CD4-positive, alpha-beta T cell treated with Interleukin-15 for 4 hours (primary cell): ENCODE measurements around the gene PRICKLE2.

Experiments used
- DNase-seq: peaks from one replicate; pipeline ENCODE4 v3.0.0-alpha.2; 2020; ENCODE audit warnings: low spot score

Gene PRICKLE2

DNA sequence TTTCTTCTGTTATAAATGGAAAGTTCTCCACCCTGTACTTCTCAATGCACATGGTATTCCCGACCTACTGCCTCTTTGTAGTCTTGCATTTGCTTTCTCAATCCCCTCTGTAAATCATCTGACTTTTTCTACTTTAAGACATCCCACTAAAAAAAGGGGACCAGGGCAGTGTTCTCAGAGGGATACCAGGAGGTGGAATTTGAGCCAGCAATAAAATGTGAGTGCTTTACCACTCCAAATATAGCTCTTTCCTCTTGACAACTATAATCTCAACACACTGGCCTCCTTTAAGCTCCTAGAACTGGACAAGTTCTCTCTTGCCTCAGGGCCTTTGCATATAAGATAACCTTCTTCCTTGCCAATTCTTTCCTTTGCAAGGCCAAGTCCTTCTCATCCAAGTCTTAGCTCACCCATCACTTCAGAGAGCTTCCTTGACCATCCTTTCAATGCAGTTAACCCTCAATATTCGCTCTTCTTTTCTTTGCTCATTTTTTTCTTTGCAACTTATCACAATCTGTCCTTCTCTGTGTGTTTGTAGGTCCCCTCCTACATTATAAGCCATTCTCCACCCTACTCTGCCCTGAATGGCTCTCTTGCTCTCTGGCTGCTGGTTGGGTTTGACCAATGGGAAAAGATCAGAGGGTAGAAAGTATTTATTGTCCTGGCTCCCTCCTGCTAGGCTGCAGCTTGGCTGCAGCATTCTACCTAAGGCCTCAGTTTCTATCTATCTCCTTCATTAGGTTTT is 93.4 kb downstream of the PRICKLE2 start:
- DNase-seq = no peak

DNA sequence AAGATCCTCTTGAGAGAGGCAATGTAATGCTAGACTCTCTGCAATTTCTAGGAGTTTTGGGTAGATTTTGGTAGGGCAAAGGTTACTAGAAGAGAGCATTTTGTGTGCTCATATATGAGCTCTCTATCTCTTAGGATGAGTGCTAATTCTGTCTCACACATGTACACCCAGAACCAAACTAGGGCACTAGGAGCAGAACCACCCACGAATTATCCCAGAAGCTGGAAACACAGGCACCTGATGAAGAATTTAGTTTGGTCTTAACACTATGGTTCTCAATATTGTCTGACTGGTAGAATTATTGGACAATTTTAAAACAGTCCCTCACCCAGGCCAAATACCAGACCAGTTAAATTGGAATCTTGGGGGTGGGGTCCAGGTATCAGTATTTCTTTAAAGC is 94.8 kb downstream of the PRICKLE2 start:
- no peak for DNase-seq

DNA sequence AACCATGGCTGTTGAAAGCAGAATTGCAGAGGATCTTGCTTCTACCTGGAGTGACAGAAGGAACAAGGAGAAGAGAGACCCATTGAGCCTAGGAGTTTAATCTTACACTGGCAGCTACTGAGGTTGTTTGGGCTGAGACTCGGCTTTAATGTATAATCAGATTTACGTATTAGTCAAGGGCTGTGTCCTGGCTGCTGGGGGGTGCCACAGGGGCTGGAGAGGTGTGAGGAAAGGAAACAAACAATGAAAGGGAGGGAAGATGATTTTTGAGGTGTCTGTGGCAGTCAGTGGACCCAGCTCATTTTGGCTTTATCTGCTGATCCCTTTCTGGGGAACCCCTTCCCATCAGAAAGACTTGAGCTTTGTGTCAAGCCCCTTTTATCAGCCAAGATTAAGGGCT is 95.7 kb downstream of the PRICKLE2 start:
- DNase-seq = no peak

DNA sequence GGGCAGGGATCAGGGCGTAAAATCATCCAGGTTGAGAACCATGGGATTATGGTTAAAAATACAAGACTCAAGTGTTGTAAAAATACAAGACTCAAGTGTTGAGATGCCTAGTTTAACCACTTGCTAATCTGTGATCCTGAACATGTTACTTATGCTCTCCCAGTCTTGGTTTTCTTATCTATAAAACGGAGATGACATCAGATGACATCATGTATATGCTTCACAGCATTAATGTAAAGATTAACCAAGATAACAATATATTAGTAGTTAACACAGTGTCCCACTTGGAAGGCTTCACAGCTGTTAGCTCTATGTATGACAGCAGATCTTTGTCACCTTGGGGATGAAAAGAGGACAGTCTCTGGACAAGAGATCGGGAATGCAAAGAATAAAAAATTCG is 96.2 kb downstream of the PRICKLE2 start:
- DNase-seq = no peak

DNA sequence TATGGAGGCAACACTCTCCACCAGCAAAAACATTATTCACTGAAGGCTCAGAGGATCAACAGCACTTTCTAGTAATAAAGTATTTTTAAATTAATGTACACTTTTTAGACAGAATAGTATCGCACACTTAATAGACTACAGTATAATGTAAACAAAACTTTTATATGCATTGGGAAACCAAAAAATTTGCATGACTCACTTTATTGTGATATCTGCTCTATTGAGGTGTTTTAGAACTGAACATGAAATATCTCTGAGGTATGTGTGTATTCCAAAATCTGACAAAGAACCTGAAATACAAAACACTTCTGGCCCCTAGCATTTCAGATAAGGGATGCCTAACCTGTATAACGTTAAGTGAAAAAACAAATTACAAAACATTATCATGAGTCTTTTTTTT is 99.7 kb downstream of the PRICKLE2 start:
- DNase-seq = no peak

DNA sequence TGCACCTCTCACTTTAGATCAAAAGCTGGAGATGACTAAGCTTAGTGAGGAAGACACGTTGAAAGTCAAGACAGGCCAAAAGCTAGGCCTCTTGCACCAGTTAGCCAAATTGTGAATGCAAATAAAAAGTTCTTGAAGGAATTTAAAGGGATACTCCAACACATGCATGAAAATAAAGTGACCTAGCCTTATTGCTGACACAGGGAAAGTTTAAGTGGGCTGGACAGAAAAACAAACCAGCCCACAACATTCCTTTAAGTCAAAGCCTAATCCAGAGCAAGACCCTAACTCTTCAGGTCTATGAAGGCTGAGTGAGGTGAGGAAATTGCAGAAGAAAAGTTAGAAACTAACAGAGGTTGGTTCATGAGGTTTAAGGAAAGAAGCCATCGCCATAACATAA is 101.3 kb downstream of the PRICKLE2 start:
- DNase-seq = no peak

DNA sequence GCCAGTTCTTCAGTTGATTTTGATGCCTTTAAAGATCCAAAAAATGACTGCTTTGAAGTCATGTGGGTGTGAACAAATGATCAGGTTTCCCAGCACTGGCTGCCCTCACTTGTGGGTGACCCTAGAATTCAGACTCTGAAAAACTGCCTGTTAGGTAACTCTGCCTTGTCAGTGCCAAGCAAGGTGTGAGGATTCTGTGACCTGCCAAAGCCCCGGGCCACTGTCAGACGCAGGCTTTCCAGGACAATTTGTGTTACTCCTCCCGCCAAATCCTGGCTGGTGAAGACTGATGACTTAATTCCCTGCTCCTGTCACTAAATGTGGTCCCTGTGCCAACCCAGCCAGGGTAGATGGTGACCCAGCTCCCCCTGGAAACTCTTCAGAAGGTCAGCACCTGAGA is 102.8 kb downstream of the PRICKLE2 start:
- no peak for DNase-seq

DNA sequence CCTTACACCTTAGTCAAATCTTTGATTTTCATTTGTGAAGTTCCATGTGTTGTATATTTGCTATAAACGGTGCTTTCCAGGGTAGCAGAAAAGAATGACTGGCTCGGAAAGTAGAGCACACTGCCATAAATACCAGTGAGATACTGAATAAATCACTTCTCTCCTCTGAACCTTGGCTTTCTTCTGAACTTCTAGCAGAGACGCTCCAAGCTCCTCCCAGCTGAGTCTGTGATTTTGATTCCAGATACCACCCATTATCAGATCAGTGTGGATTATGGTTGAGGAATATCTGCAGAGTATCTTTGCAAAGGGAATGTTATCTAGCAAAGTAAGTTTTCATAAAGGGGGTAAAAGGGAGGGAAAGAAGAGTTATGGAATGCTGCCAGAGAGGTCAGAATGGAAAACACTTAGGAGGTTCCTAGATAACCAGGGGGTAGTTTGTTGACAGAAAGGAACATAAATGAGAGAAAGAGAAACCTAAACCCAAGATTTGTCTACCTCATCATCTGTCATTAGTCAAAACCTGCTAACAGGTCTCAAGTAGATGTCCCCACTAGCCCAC is 103.4 kb downstream of the PRICKLE2 start:
- no peak for DNase-seq

DNA sequence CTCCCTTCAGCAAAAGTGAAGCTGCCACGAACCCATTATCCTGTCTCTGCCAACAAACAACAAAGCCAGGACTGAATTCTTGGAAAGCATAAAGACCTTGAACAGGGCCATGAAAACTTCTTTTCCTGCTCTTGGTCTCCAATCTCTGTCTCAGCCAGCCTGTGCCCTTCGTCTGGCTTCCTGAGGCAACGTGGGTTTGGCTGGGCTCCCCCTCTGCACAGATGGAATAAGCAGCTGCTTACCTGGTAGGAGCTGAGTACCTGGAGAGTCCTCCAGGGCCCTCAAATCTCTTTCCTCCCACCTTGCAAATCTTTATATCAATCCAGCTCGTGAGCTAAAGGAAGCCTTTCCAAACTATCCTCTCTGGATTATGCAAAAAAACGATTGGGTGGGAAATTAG is 104.4 kb downstream of the PRICKLE2 start:
- no peak for DNase-seq

DNA sequence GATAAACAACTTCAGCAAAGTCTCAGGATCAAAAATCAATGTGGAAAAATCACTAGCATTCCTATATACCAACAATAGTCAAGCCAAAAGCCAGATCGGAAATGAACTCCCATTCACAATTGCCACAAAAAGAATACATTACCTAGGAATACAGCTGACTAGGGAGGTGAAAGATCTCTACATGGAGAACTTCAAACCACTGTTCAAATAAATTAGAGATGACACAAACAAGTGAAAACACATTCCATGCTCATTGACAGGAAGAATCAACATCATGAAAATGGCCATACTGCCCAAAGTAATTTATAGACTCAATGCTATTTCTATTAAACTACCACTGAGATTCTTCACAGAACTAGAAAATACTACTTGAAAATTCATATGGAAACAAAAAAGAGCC is 107.8 kb downstream of the PRICKLE2 start:
- DNase-seq = no peak

DNA sequence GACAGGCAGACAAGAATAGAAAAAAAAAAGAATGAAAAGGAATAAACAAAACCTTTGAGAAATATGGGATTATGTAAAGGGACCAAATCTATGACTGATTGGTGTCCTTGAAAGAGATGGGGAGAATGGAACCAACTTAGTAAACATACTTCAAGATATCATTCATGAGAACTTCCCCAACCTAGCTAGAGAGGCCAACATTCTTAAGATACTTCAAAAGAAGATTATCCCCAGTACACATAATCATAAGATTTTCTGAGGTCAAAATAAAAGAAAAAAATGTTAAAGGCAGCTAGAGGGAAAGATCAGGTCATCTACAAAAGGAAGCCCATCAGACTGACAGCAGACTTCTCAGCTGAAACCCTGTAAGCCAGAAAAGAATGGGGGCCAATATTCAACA is 110.6 kb downstream of the PRICKLE2 start:
- no peak for DNase-seq

DNA sequence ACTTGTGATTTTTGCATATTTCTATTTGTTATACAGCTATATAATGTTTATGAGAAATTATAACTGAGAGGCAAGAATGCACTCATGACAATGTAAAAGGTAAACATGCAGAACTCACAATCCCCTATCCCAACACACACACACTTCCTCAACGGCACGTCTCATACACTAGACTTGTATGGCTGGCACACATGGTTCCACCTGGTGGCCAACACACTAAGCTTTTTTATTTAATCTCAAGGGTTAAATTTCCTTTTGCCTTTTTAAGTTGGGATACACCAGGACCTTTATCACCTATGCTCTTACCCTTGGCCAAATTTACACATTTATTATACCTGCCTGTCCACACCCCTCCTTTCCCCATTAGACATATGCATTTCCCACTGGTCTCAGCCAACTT is 113.4 kb downstream of the PRICKLE2 start:
- no peak for DNase-seq

DNA sequence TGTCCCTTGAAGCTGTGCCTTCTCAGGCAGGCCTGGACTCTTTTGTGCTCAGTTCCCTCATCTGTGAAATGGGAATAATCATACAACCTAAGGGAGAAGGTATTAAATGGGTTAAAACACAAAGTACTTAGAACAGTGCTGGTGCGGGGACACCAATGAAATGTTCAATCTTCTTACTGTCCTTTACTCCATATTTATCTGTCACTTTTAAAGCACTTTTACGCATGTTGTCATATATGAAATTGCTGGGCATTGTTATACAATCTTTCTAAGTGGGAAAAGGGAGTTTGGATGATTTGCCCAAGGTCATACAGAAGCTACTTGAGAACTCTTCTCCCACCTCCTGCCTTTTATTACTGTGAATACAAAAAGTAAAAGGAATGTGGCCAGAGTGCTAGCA is 114.2 kb downstream of the PRICKLE2 start:
- DNase-seq = no peak

DNA sequence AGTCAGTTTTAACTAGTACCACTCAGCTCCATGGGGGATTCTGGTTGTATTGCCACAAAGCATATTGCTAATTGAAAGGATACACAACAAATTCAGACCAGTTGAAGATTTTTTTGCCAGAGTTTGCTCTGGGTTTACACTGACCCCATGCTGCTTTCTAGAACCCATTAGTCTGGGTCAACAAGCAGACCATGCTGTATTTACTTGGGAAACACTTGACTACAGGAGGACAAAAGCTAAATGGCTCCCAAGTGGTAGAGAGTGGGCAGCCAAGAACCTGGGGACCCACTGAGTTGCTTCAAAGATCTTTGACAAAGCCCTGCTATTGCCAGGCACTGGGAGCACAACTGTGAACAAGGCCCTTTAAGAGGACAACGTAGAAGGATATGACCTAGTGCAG is 115.2 kb downstream of the PRICKLE2 start:
- no peak for DNase-seq

DNA sequence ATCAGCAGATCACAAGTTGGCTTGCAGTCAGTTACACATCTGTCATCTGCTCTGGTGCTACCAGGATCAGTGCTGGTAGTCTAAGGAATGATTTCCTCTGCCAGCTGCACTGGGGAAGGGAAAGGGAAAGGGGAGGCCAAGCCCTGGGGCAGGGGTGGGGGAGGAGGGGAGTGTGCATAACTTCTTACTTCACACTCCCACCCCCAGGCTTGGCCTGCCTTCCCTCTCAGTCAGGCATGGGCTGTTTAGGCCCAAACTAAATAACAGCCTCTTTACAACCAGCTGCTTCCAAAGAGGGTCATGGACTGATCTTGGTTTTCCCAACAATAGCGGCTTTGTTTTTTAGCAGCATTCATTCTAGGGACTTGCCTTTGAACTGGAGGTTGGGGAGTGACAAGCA is 115.8 kb downstream of the PRICKLE2 start:
- DNase-seq = no peak

DNA sequence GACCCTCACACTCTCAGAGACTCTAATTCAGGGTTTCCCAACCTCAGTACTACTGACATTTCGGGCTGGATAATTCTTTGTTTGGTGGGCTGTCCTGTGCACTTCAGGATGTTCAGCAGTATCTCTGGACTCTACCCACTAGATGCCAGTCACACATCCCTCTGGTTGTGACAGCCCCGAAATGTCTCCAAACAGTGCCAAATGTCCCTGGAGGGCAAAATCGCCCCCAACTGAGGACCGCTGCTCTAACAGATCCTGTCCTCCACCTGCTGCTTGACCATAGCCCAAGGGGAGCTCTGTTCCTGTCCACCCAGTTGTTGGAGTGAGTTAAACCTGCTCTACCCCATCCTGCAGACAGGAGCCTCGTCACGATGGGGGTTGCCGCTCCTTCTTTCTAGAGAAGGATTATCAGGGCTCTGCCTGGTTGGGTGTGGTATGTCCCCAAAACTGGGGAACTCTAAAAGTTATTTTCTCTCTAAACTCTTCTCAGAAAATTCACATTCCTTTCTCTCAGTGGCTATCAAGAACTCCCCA is 116.4 kb downstream of the PRICKLE2 start:
- no peak for DNase-seq

DNA sequence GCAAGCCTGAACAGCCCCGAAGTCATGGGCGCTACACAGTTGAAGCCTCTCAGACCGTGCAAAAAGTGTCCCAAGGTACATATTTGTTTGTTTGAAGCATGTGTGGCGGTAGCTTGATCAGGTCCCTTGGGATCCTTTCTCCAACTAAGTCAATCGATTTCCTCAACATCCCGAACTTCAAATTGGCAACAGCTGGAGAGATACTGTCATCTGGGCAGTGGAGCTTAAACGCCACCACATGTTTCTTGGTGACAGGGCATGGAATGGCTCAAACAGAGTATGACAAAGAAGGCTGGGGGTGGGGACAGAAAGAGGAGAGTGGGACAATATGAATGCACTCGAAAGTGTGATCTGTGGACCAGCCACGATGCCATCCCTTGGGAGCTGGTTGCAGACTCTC is 117.0 kb downstream of the PRICKLE2 start:
- DNase-seq = no peak

DNA sequence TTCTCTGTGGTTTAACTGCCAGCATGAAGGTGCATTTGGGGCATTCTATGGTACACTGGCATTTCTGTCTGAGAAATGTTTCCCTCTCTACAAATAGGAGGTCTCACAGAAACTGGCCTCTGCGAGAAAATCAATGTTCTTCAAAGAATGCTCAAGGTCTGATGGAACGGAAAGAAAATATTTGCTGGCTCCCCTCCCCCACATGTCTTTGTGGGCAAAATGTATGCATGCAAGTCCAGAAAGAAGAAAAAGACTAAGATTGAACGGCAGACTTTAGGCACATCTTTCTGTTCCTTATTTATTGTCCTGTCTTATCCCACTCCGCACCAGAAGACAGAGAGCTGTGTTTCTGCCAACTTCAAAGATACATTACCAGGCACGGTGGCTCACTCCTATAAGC is 118.1 kb downstream of the PRICKLE2 start:
- no peak for DNase-seq

DNA sequence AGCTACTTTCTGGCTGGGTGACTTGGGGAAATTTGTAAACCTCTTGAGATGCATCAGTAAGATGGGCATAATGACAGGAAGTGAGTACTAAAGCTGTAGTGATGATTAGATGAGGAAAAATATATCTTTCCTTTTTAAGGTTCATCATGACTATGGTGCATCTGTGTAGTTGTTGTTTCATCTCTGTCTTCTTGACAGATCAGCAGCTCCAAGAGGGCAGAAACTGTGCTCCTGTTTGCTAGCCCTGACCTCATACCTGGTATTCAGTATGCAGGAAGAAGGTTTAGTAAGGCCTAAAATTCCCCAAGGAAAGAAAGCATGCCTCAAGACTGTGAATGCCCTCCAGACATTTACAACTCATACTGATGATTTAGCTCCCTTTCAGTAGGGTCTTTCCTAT is 119.5 kb downstream of the PRICKLE2 start:
- no peak for DNase-seq

DNA sequence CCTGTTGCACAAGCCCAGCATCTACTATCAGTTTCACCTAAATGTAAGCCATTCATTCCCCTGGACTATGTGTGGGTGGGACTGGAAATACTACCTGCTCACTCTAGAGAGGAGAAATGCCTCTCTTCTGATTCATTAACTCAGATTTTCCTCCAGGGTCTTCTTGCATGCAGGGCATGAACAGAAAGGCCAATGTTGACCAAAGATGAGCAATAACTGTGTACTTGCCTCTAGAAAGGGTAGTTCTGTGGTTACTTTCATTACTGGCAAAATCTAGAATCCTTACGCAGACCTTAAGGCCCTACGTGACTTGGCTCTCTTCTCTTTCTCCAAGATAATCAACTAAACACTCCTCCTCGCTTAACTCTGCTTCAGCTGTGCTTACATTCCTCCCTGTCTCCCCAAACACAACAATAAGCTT is 120.6 kb downstream of the PRICKLE2 start:
- DNase-seq = no peak

DNA sequence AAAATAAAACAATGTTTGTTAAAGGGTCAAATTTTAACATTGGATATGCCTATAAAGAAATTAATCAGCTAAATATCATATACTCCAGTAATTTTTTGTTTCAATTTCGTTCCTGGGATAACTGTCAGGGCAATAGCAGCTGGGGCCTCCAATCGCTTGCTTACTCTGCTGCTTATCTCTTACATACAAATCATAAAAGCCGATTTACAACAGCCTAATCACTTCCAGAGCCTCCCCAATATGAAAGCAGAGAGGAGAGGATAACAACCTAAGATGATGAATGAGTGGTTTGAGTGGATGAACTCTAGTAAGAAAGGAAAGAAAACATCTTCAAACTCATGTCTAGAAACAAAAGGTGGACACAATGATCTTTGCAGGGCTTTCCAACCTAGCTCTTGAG is 121.3 kb downstream of the PRICKLE2 start:
- no peak for DNase-seq

DNA sequence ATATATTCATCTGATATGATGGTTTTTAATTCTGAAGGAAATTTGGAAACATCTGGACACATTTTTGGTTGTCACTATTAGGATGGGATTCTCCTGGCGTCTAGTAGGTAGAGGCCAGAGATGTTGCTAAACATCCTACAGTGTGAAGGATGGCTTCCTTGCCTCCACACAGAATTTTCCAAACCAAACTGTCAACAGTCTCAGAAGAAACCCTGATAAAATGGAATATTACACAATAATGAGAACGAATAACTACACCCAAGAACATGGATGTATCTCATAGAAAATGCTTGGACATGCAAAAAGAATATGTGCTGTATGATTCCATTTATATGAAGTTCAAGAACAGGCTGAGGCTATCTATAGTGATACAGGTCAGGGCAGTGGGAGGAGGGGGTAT is 122.1 kb downstream of the PRICKLE2 start:
- DNase-seq = no peak

DNA sequence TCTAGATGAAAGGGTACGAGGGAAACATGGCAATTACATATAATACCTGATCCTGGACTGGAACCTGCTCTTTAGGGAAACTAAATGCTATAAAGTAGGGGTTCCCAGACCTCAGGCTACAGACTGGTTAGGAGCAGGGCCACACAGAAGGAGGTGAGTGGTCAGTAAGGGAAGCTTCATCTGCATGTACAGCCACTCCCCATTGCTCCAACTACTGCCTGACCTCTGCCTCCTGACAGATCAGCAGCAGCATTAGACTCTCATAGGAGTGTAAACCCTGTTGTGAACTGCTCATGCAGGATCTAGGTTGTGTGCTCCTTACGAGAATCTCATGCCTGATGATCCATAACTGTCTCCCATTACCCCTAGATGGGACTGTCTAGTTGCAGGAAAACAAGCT is 123.1 kb downstream of the PRICKLE2 start:
- DNase-seq = no peak

DNA sequence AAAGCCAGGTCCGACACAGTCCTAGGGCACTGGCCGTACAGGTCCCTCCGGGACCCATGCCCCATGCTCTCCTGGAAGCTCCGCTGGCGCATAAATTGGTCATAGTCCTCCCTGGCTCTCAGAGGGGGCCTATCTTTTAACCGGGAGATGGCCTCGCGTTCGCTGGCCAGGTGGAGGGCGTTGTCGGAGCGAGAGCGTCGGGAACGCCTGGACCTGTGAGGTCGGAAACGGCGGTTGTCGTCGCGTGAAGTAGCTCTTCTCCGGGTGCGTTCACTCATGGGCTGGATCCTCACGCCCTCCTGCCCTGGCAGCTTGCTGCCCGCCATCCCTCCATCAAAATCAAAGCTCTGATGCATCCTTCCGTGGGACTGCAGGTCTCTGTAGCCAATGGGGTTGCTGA is 126.0 kb downstream of the PRICKLE2 start:
- no peak for DNase-seq
